Kidney glomerular epithelial cell (primary cell): ENCODE data around the gene USP34.

Experiments
- DNase-seq: peaks from one replicate; lab custom pipeline; 2025; lab: John Stamatoyannopoulos, UW

Gene USP34

DNA sequence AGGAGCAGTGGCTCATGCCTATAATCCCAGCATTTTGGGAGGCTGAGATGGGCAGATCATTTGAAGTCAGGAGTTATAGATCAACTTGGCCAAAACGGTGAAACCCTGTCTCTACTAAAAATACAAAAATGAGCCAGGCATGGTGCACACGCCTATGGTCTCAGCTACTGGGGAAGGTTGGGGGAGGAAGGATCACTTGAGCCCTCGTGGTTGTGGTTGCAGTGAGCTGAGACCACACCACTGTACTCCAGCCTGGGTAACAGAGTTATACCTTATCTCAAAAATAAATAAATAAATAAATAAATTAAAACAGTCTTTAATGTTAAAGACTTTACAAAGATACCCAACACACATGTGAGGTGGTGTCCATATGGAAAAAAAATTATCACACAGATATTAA is 174.9 kb downstream of the USP34 start:
- DNase-seq: no peak

DNA sequence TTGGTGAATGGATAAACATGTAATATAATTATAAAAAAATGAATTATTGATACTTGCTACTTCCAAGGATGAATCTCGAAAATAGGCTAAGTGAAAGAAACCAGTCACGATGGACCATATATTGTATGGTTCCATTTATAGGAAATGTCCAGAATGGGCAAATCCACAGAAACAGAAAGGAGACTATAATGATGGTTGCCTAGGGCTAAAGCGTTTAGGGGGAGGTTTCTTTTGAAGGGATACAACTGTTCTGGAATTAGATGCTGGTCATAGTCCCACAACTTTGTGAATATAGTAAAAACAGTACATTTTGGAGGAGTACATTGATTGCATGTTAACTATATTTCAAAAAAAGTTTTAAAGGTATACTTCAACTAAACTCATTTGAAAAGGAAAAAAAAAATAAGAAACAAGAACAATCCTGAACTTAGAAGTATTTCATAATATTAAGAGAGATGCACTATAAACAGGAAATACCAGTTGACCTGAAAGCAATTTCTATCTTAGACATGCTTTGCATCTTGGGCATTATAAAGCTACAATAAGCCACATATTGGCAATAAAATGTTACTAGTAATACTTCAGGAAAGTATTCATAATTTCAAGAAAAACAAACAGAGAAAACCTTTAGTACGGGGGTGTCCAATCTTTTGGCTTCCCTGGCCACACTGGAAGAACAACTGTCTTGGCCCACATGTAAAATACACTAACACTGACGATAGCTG is 178.9 kb downstream of the USP34 start:
- no peak for DNase-seq

GRCh38 chr2:61288070-61288841 is 182.6 kb downstream of the USP34 start:
- no peak for DNase-seq

- DNase-seq: no peak
These were observed 183.6 kb downstream of the USP34 start for GRCh38 chr2:61287254-61287653.

- DNase-seq: no peak
These were observed 187.3 kb downstream of the USP34 start for GRCh38 chr2:61283443-61284160.

GRCh38 chr2:61282104-61282590 is 188.7 kb downstream of the USP34 start:
- no peak for DNase-seq

- no peak for DNase-seq
These were observed 189.6 kb downstream of the USP34 start for GRCh38 chr2:61281321-61281720.

DNA sequence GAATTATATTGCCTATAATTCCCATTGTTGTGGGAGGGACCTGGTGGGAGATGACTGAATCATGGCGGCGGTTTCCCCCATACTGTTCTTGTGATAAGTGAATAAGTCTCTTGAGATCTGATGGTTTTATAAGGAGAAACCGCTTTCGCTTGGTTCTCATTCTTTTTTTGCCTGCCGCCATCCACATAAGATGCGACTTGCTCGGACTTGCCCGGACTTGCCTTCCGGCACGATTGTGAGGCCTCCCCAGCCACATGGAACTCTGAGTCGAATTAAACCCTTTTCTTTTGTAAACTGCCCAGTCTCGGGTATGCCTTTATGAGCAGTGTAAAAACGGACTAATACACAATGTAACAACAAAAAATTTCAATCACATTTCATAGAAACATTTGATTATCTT is 193.1 kb downstream of the USP34 start:
- DNase-seq: no peak

DNA sequence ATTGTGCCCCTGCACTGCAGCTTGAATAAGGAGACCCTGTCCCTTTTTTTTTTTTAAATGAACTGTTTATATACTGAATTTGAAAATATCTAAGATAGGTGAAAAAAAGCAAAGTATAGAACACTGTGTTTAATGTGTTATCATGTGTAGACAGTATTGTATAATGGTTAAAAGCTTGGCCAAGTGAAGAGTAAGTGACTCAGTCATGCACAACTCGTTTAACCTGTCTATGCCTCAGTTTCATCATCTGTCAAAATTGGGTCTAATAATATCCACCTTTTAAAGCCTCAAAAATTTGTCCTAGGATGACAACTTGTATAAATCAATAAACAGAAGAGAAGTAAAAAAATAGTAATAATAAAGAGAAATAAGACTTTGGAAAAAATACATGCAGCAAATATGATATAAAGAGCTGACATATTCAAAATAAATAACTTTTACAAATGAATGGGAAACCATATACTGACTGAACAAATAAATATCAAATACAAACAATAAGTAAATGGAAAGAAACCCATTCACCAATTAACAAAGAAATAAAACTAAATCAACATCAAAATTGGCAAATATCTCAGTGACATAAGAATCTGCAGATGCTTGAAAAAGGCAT is 195.2 kb downstream of the USP34 start:
- DNase-seq: no peak

- DNase-seq: no peak
These were observed 198.3 kb downstream of the USP34 start for GRCh38 chr2:61272421-61273070.

DNA sequence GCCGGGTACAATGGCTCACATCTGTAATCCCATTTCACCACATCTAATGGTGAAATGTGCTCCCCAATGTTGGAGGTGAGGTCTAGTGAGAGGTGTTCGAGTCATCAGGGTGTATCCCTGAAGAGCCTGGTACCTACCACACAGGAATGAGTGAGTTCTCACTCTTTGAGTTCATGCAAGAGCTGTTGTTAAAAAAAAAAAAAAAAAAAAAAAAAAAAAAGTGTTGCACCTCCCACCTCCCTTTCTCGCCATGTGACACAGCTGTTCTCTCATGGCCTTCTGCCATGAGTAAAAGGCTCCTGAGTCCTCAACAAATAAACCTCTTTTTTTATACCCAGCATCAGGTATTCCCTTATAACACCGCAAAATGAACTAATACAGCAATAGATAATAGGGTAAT is 202.6 kb downstream of the USP34 start:
- no peak for DNase-seq

DNA sequence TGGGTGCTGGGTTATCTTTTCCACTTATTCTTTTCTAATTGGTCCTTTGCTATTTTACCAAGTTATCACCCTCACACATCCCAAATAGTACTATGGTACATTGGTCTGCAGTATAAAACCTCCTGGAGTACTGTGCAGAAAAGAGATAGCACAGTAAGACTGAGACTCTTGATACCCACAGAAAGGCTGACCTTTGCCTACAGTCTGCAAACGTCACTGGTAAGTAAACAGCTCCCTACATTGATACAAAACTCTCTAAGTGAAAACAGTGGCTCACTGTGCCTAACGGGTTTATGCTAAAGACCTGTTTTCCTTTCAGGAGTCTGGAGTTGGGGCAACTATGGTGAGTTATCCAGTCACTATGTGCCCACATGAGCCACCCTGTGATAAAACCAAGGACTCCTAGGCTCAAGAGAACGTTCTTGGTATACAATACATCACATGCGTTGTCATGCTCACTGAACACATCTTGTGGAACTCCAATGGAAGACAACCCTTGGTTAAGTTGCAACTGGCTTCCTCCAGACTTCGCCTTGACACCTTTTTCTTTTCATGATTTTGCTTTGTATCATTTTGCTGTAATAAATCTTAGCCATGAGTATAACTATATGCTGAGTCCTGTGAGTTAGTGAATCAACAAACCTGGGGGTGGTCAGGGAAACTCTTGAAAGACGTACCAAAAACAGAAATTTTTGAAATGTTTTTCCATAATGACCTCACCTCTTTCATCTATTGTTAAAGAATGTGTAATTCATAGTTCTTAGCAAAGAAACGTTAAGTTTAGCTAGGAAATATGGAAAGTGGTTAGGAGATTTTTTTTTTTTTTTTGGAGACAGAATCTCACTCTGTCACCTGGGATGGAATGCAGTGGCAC is 204.0 kb downstream of the USP34 start:
- DNase-seq: no peak

DNA sequence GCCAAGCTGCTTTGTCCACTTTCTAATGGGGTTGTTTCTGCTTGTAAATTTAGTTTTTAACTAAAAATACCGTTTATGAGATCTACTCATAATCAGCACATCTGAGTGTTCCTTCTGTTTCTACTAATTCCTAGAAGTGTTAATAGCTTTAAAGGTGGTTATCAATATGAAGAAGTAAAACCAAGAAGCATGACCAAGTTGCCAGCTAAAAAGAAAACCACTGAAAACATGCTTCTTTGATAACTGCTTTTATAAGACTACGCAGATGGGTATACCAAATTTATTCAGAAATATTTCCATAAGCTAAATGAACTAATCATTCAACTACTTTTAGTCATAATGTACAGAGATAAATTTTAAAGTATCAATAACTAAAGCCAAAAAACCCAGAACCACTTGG is 207.1 kb downstream of the USP34 start:
- no peak for DNase-seq

GRCh38 chr2:61262699-61263098 is 208.2 kb downstream of the USP34 start:
- no peak for DNase-seq

DNA sequence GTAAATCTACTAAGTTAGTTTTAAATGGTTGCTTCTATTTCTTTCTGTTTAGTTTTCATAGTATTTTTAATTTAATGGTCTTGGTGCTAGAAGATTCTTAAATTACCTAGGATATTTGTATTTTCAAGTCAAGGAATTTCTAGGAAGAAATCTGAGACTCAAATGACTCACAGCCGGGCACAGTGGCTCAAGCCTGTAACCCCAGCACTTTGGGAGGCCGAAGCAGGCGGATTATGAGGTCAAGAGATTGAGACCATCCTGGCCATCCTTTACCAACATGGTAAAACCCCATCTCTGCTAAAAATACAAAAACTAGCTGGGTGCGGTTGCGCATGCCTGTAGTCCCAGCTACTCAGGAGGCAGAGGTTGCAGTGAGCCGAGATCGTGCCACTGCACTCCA is 213.4 kb downstream of the USP34 start:
- DNase-seq: no peak

DNA sequence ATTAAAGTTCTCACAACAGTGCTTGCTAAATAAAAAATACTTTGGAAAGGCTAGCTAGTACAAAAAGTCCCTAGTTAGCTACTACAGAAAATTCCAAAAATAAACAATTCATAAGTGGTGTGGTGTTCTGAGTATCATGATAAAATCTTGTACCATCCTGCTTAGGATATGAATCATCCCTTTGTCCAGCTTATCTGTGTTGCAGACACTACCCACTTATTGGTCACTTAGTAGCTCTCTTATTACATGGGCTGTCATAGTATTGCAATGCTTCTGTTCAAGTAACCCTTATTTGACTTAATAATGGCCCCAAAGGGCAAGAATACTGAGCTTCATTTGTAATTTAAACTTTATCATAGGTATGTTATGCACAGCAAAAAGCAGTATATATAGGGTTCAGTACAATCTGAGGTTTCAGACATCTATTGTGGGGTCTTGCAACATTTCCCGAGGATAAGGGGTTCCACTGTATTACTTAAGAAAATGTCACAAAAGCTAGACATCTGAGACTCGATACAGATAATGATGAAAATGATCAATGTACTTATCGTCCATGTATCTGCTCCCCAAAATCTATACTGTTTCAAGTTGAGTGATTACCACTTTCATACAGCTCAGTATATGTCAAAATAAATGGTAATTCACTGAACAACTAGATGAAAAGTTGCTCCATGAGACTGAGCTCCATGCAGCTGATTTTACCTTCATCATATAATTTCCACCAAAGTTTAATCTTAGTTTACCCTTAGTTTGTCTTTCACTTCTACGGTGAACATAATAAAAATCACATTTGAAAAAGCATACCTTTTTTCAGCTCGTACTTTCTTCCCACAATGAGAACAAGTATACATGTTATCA is 215.1 kb downstream of the USP34 start:
- peak; percentile 51 for DNase-seq

DNA sequence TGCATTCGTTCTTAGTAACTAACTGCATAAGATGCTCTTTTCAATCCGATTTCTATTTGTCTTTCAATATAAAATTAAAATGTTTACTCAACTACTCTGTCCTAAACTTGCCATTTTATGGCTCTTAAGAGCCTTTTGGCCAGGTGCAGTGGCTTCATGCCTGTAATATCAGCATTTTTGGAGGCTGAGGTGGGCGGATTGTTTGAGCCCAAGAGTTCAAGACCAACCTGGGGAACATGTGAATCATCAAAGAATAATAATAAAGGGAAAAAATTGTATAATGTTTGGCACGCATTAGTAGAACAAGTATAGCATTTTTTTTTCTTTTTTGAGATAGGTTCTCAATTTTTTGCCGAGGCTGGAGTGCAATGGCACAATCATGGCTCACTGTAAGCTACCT is 216.4 kb downstream of the USP34 start:
- no peak for DNase-seq

GRCh38 chr2:61253136-61253535 is 217.8 kb downstream of the USP34 start:
- no peak for DNase-seq

GRCh38 chr2:61252031-61252430 is 218.9 kb downstream of the USP34 start:
- DNase-seq: no peak

GRCh38 chr2:61249521-61250071 is 221.3 kb downstream of the USP34 start:
- no peak for DNase-seq
